ENCODE results near the gene PCSK5.
A peak's percentile ranks its signal among the peaks of the same experiment; 100 is the strongest.
"Not testable (repeated sequence)": the region's sequence is repeated elsewhere in the genome, so short reads cannot be mapped to it uniquely, and the experiment has no call there.

Gene PCSK5

DNA sequence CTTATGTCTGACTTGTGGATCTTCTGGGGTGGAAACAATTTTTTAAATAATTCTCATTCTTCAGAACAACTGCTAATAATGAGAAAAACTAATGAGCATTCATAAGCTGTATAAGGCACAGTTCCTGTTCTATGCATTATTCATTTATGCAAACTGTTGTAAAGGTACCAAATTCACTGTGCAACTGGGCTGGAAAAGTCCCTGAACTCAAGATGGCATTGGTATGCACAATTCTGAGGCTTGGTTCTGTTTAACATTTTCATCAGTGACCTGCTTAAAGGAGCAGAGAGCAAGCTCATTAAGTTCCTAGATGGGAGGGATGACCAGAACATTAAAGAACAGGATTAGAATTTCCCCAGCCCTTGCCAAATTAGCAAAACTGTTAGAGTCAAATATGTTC lies 399.2 kb downstream of the PCSK5 start:
- intact Hi-C loops (cut with DNase I): loop anchor here (10.0 kb wide), 1 partner anchor 425 kb away; no protein-coding TSS in a partner anchor
- no peak for DNase-seq

DNA sequence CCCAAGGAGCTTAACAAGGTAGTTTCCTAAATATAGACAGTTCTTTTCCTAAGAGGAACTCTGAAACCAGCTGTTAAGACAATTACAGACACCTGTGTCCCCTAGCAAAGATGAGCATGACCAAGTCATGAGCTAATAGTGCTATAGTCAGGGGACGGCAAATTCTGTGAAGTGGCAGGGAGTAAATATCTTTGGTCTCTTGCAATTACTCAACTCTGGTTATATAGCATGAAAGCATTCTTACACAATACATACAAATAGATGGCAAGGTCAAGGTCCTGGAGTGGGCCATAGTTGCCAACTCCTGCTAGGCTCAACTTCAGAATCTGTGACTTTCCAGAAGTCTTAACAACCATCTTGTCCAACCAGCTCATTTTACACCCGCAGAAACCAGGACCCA lies 400.1 kb downstream of the PCSK5 start:
- DNase-seq: no peak
- intact Hi-C loops (cut with DNase I): loop anchor here (10.0 kb wide), 1 partner anchor 426 kb away; no protein-coding TSS in a partner anchor

DNA sequence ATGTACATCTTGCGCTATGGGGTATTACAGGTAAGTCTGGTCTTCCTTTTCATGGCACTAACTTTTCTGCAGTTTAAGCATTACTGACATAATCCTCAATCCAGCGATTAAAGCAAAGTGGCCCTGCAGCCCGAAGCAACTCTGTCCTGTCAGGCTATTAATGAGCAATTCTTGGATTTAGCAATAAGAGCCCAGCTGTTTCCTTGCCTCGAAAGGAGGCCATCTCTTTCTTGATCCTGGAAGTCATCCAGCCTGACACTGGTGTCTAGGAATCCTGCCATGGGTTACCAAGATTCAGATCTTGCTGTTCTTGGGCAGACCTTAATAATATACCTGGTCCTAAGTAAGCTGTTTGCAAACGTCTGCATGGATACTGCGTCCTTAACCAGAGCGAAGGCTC lies 401.8 kb downstream of the PCSK5 start:
- intact Hi-C loops (cut with DNase I): loop anchor here (10.0 kb wide), 1 partner anchor 427 kb away; no protein-coding TSS in a partner anchor

DNA sequence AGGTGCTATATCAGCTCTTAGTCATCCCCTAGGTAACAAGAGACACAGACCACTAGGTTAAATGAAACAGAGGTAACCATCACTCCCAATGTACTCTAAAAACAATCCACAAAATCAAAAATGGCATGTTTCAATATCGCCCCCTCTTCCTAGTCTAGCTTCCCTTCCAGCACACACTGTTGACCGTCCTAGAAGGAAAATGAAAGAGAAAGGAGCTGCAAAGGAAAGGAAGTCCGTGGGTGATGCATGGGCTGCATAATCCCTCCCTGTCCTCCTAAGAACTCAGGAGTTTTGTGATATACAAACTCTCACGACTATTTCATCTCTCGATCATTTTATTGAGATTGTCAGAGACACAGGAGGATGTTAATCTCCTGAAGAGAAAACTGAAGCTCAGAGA lies 402.2 kb downstream of the PCSK5 start:
- intact Hi-C loops (cut with DNase I): loop anchor here (10.0 kb wide), 1 partner anchor 428 kb away; no protein-coding TSS in a partner anchor
- DNase-seq: no peak

More for the DNA sequence above, 401.8 kb downstream of the PCSK5 start:
- DNase-seq: no peak

DNA sequence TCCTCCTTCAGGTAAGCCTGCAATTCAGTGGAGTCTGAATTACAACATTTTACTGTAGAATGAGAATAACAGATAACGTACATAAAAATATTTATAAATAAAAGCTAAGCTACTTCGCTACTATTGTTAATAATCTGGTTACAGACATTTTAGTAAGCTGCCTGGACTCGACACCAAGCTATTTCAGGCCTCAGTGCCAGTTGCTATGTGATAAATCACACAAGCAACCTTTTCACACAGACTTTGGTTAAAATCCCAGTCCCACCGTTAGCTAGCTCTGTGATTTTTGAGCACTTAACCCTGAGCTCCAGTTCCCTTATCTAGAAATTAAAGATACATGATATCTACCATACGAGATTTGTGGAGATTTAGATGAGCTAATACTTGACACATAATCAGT lies 403.8 kb downstream of the PCSK5 start:
- DNase-seq: no peak
- intact Hi-C loops (cut with DNase I): loop anchor here (10.0 kb wide), 1 partner anchor 430 kb away; no protein-coding TSS in a partner anchor

DNA sequence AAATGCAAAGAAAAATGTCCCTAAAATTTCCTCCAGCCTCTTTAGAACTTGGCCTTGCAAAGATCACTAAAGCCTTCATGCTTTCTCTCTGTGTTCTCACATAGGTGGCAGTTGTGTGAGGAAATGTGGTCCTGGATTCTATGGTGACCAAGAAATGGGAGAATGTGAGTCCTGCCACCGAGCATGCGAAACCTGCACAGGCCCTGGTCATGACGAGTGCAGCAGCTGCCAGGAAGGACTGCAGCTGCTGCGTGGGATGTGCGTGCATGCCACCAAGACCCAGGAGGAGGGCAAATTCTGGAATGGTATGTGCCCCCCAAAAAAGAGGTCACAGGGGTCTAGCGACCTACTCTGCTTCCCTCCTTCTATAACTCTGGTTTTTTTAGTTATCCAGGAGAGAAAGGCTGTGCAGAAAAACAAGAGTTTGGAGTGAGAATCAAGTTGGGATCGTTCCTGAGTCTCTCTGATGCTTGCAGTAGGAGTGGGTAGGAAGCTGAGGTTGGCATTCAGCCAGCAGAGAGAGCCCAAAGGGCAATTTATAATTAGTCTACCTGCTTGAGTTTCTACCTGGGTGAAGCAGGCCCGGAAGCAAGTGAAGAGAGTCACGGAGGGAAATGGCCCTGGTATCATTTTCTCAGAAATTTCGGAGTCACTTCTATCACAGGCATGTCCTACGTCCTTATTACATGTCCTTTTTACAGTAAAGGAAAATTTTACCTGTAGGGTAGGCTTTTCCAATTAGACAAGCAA lies 406.3 kb downstream of the PCSK5 start:
- no peak for DNase-seq
- intact Hi-C loops (cut with DNase I): loop anchor here (10.0 kb wide), 1 partner anchor 432 kb away; no protein-coding TSS in a partner anchor

DNA sequence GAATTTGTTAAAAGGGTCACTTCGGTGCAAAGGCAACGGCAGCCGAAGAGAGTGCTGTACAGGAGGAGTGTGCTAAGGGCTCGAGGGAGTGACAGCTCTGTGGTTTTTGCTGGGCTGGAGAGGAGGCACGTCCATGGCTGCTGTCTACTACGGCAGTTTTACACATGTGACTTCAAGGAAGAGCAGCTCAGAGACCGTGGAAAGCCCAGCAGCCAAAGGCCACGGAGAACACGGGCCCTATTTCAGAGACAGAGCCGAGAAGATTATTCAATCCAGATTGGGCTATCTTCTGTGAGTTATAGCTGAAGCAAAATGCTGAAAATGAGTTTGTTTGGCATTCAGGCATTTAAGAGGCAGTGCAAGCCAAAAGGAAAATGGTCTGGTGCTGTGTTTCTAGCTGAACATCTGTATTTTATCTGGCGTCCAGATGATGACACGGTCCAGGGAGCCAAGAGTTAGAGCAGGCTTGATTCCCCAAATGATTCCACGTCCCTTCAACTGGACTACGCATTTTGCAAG lies 407.3 kb downstream of the PCSK5 start:
- no peak for DNase-seq
- intact Hi-C loops (cut with DNase I): loop anchor here (10.0 kb wide), 1 partner anchor 433 kb away; no protein-coding TSS in a partner anchor

DNA sequence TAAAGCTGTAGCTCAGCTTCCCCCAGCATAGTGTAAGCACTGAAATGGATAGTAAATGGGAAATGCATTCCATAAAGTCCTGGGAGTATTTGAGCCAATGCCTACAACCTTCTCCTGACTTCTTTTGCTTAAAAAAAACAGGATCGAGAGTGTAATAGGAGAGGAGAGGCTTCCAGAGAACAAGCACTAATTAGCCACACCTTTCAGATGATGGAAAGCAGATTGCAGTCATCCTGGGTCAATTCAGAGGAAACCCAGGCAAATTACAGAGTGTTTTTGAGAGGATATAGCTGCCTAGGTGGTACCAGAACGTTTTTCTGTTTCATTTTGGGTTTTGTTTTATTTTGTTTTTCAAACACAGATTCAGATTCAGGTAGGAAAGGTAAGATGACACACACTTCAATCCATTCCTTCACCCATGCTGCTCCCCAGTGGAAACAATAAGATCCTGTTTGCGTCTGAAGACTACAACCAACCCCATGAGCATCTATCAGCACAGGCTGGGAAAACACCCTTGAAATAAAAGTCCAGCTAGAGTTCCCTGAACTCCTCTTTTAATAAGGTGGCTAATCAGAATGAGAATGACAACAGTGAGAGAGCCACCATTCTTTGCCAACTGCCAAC lies 408.2 kb downstream of the PCSK5 start:
- no peak for DNase-seq
- intact Hi-C loops (cut with DNase I): loop anchor here (10.0 kb wide), 1 partner anchor 434 kb away; no protein-coding TSS in a partner anchor

DNA sequence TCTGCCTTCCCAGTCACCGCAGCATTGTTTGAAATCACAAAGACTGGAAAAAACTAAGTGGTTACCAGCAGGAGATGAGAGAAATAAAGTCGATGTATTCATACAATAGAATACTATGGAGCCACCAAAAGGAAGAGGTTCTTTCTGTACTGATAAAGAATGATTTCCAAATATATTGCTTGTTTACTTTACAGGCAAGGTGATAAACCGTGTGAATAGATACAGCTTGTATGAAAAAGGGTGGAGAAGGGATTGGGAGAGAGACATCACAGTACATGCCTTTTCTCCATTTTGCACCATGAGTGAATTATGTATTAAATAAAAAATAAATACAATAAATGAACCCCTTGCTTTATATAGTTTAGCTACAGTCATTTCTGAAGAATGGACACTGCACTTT lies 412.1 kb downstream of the PCSK5 start:
- no peak for DNase-seq
- intact Hi-C loops (cut with DNase I): loop anchor here (2.0 to 5.0 kb wide), 2 partner anchors 1038 to 1105 kb away; no protein-coding TSS in a partner anchor

DNA sequence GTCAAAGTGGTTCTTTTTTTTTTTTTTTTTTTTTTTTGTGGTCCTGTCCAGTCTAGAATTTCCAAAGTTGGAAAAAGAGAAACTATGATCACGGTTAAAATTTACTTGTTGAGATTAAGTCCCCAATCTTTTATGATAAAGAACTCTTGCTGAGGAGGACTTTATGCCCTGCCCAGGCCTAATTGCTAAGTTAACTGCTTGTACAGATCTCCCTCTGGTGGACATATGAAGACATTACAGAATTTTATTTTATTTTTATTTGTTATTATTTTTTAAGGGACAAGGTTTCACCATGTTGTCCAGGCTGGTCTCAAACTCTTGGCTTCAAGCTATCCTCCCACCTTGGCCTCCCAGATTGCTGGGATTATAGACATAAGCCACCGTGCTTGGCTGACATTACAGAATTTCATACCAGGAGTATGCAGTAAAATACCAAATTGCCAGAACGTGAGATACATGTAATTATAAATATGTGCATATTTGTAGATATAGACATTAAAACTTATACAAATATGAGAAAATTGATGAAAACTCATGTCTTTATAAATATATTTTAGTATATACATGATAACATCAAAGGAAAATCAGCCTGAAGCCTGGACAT lies 412.6 kb downstream of the PCSK5 start:
- intact Hi-C loops (cut with DNase I): loop anchor here (2.0 to 5.0 kb wide), 2 partner anchors 1038 to 1106 kb away; no protein-coding TSS in a partner anchor
- no peak for DNase-seq

DNA sequence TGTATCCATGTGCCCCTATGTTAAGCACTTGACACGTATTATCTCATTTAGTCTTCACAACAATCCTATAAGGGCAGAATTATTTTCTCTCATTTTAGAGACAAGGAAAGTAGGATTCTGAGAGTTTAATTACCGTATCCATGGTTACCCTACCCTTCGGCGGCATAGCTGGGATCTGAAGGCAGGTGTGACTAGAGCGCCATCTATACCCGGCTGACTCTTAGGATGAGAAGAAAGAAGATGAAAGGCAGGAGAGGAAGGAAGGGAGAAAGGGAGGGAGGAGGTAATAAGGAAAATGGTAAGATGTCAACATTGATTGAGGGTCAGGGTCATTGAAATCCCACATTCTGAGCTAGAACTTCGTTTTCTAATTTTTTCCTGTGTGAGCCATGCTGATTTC lies 416.6 kb downstream of the PCSK5 start:
- intact Hi-C loops (cut with DNase I); DNase-seq: not testable (repeated sequence)

DNA sequence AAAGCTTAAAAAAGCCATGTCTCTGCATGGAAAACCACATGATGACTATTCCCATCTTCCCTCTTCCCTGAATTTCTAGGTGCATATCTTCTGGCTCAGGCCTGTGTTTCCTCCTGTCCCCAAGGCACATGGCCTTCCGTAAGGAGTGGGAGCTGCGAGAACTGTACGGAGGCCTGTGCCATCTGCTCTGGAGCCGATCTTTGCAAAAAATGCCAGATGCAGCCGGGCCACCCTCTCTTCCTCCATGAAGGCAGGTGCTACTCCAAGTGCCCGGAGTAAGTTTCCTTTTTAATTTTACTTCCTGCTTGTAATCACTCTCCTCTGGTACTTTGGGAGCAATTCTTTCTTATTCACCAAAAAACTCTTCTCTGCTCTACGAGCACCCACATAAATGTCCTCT lies 420.1 kb downstream of the PCSK5 start:
- intact Hi-C loops (cut with DNase I): no loop called here
- DNase-seq: peak in 2 of 10 donors; percentile 12 to 76

DNA sequence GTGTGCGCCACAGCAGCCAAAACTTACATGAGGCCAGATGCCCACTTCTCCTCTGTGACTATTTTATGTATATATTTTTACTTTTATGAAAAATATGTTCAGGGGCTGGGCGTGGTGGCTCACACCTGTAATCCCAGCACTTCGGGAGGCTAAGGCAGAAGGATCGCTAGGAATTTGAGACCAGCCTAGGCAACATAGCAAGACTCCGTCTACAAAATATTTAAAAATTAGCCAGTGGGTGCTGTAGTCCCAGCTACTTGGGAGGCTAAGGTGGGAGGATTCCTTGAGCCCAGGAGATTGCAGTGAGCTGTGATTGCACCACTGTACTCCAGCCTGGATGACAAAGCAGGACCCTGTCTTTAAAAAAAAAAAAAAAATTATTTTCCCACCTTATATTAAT lies 420.5 kb downstream of the PCSK5 start:
- intact Hi-C loops (cut with DNase I): no loop called here
- DNase-seq: no peak

DNA sequence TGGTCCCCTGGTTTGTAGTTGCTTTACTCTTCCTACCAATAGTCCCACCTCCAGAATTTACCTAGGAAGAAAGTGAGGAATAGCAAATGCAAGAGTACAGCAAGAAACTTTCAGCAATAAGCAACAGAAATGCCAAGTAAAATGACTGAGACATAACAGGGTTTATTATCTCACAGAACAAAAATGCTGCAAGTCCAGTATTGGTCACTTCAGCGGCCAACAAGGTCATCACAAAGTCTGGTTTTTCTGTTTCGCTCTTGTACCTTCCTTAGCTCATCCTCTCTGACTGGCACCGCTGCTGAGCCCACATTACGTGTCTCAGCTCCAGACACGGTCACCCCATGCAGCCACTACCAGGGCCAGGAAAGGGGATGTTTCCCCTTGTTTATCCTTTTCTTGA lies 421.1 kb downstream of the PCSK5 start:
- intact Hi-C loops (cut with DNase I): no loop called here
- no peak for DNase-seq

DNA sequence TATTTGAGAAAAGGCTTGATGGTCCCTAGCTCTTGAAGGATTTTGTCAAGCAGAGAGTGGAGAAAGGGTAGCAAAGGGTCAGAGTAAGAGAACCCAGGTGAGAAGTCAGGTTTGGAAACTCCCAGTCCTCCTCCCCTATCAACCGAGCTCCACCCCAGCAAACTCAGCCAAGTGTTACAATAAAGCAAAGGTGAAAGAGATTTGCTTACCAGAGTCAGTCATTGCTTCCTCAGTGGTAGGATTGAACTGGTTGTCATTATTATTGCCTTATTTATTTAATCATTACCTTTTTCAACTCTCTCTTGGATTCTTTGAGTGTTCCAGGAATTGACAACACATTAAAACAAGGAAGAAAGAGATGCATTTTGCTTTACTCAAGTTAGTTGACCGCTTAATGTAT lies 423.3 kb downstream of the PCSK5 start:
- intact Hi-C loops (cut with DNase I): no loop called here
- DNase-seq: no peak

DNA sequence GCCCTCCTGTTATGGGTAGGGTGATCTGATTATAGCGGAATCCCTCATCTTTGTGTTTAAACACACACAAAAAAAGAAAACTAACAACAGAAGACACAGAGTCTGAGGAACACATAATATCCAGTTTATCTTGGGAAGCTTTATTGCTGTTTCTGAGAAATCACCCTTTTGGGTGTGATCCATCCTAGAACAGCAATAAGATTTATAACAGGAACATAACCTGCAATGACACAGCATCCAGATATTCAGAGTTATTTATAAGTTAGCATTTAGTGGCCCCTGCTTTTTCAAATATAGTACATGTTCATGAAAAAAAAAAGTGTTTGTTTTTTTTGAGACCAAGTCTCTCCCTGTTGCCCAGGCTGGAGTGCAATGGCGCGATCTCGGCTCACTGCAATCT lies 423.8 kb downstream of the PCSK5 start:
- intact Hi-C loops (cut with DNase I): no loop called here
- DNase-seq: no peak

DNA sequence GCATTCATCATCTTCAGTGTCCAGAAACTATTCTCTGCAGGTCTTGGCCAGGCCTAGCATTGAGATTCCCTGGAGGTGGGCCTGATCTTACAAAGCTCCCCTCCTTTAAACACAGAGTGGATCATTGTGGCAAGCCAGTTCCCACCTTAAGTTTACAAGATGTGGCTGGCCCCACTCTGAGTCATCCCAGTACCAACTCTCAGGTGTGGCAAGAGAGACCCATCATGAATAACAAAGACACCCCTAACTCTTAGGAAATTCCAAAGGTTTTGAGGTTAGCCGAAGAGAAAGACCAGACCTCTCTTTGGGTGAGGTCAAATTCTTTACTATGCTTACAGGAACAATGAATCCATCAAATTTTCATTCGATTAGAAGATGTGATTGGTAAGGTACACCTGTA lies 425.6 kb downstream of the PCSK5 start:
- DNase-seq: no peak
- intact Hi-C loops (cut with DNase I): no loop called here

DNA sequence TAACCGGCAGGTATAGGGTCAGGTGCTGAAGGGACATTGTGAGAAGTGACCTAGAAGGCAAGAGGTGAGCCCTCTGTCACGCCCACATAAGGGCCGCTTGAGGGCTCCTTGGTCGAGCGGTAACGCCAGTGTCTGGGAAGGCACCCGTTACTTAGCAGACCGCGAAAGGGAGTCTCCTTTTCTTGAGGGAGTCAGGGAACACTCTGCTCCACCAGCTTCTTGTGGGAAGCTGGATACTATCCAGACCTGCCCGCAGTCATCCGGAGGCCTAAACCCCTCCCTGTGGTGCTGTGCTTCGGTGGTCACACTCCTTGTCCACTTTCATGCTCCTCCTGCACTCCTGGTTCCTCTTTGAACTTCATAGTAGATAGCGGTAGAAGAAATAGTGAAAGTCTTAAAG lies 429.0 kb downstream of the PCSK5 start:
- intact Hi-C loops (cut with DNase I): not testable (repeated sequence)

DNA sequence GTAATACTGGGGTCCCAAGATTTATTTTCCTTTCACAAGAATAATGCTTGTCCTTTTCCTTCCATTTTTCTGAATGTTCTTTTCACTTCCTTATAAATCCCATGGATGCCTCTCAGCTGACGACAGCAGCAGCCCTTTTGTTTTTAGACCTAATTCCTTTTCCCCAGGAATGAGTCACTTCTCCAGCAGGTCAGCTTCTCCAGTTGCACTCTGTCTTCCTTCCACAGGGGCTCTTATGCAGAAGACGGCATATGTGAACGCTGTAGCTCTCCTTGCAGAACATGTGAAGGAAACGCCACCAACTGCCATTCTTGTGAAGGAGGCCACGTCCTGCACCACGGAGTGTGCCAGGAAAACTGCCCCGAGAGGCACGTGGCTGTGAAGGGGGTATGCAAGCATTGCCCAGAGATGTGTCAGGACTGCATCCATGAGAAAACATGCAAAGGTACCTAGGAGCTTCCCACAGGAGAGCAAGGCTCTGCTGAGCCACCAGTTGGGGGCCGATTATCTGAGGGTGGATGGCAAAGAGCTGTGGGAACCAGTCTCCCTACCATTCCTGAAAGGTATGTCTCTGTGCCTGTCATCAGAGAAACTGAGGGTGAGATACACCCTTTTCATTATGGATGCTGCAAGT lies 430.8 kb downstream of the PCSK5 start:
- intact Hi-C loops (cut with DNase I): no loop called here
- peak in 1 of 10 donors; percentile 31 for DNase-seq

More for the DNA sequence above, 429.0 kb downstream of the PCSK5 start:
- DNase-seq: not testable (repeated sequence)

DNA sequence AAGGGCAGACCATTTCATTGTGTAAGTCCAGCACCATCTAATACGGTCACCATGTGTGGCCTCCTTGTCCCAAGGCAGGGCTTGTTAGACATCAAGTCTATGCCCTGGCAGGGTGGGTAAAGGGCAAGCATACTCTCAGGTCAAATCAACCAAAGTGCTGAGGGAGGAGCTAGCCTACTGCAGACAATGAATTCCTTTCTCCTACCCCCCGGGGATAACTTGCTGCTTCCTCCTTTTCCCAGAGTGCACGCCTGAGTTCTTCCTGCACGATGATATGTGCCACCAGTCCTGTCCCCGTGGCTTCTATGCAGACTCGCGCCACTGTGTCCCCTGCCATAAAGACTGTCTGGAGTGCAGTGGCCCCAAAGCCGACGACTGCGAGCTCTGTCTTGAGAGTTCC lies 432.3 kb downstream of the PCSK5 start:
- intact Hi-C loops (cut with DNase I): no loop called here
- no peak for DNase-seq

Data from posterior cingulate gyrus (tissue), 11 donors.